SK-N-SH (cell line): ENCODE data around the gene MGME1. TPM values are rescaled to one million over a fixed set of nuclear protein-coding genes. Genes with fewer than 3 reads are reported as not detected.

ENCODE experiments used
- CTCF ChIA-PET: fragments of 300-600, 350-600 bp; formaldehyde crosslinking; extraction: SDS; loops from one replicate; lab custom pipeline; 2021; lab: Yijun Ruan, JAX
- POLR2A ChIA-PET: fragments of 350-600 bp; sonication (Branson Sonifier 250); formaldehyde crosslinking; extraction: SDS; loops from one replicate; lab custom pipeline; 2020; ENCODE audit warnings: antibody characterized with exemption, inconsistent platforms; lab: Yijun Ruan, JAX
- DNase-seq: peaks from one replicate; pipeline ENCODE4 v3.0.0; 2012
- H2AFZ ChIP-seq: fragments of 200-600 bp; sonication (generic); 2 replicates; pipeline ENCODE4 v1.8.1; 2016; ENCODE audit warnings: antibody characterized with exemption, mild to moderate bottlenecking, low read depth
- H3F3A ChIP-seq: fragments of 200-600 bp; sonication (generic); replicated peaks from 2 replicates; pipeline ENCODE3; 2016; ENCODE audit warnings: antibody characterized with exemption, mild to moderate bottlenecking; ENCODE audit not compliant: insufficient read depth
- H3K27ac ChIP-seq, 2 experiments: fragments of 200-500 bp in 1 of 2; fragments of 200-600 bp in 1 of 2; sonication (Bioruptor generic) in 1 of 2; sonication (generic), shearing (Covaris generic) in 1 of 2; 2 replicates each; pipeline versions ENCODE4 v1.5.1 to v1.6.1; 2014 to 2016; ENCODE audit warnings: low read depth in 2 of 2, inconsistent platforms in 1 of 2, low read length in 1 of 2, mild to moderate bottlenecking in 1 of 2, mixed read lengths in 1 of 2
- H3K27me3 ChIP-seq: fragments of 200-600 bp; sonication (generic), shearing (Covaris generic); 2 replicates; pipeline ENCODE4 v1.6.1; 2016; ENCODE audit warnings: mixed run types; ENCODE audit not compliant: insufficient read depth
- H3K36me3 ChIP-seq, 2 experiments: fragments of 200-500 bp in 1 of 2; fragments of 200-600 bp in 1 of 2; sonication (Bioruptor generic) in 1 of 2; sonication (generic) in 1 of 2; replicated peaks in 1 of 2; 2 replicates each; pipeline versions ENCODE3 to v1.5.1; 2014 to 2016; ENCODE audit warnings: low read length in 1 of 2, mild to moderate bottlenecking in 1 of 2; ENCODE audit not compliant: insufficient read depth in 2 of 2, control insufficient read depth in 1 of 2
- H3K4me1 ChIP-seq, 2 experiments: fragments of 200-500 bp in 1 of 2; fragments of 200-600 bp in 1 of 2; sonication (Bioruptor generic) in 1 of 2; sonication (generic), shearing (Covaris generic) in 1 of 2; 2 replicates each; pipeline versions ENCODE4 v1.5.1 to v1.6.1; 2014 to 2016; ENCODE audit warnings: low read depth in 1 of 2, low read length in 1 of 2, mixed run types in 1 of 2; ENCODE audit not compliant: insufficient read depth in 2 of 2, control insufficient read depth in 1 of 2
- H3K4me2 ChIP-seq: fragments of 200-600 bp; sonication (generic), shearing (Covaris generic); 2 replicates; pipeline ENCODE4 v1.6.1; 2017; ENCODE audit warnings: mixed run types
- H3K4me3 ChIP-seq, 2 experiments: fragments of 200-500 bp in 1 of 2; fragments of 200-600 bp in 1 of 2; sonication (Bioruptor generic) in 1 of 2; sonication (generic), shearing (Covaris generic) in 1 of 2; 2 replicates each; pipeline versions ENCODE4 v1.5.1 to v1.8.1; 2014 to 2016; ENCODE audit warnings: low read depth in 2 of 2, inconsistent platforms in 1 of 2, low read length in 1 of 2, mild to moderate bottlenecking in 1 of 2, mixed read lengths in 1 of 2, moderate library complexity in 1 of 2
- H3K79me2 ChIP-seq: fragments of 200-600 bp; sonication (generic); 2 replicates; pipeline ENCODE4 v1.8.1; 2017; ENCODE audit warnings: mild to moderate bottlenecking; ENCODE audit not compliant: insufficient read depth
- H3K9ac ChIP-seq: fragments of 200-600 bp; sonication (generic); 2 replicates; pipeline ENCODE4 v1.6.1; 2017; ENCODE audit warnings: mixed run types
- H3K9me2 ChIP-seq: fragments of 200-600 bp; sonication (generic); 2 replicates; pipeline ENCODE4 v1.6.1; 2017; ENCODE audit warnings: mixed run types
- H3K9me3 ChIP-seq: fragments of 200-600 bp; sonication (generic); 2 replicates; pipeline ENCODE4 v1.6.1; 2017; ENCODE audit warnings: mixed run types, mild to moderate bottlenecking, moderate library complexity
- H4K20me1 ChIP-seq: fragments of 200-600 bp; sonication (generic); 2 replicates; pipeline ENCODE4 v1.6.1; 2017; ENCODE audit warnings: mild to moderate bottlenecking, mixed run types; ENCODE audit not compliant: insufficient read depth
- ELF1 ChIP-seq: IDR thresholded peaks from 2 replicates; pipeline ENCODE4 v1.4.0; 2012
- EZH2phosphoT487 ChIP-seq: fragments of 200-600 bp; sonication (generic); IDR thresholded peaks from 2 replicates; pipeline ENCODE4 v1.6.1; 2017; ENCODE audit warnings: low read depth, mixed run types, mild to moderate bottlenecking, antibody characterized with exemption, moderate library complexity, borderline replicate concordance
- FOSL2 ChIP-seq: IDR thresholded peaks from 2 replicates; pipeline ENCODE4 v1.4.0; 2012; ENCODE audit warnings: low read depth, mild to moderate bottlenecking, moderate library complexity, borderline replicate concordance
- FOXM1 ChIP-seq: IDR thresholded peaks from 2 replicates; pipeline ENCODE4 v1.4.0; 2012; ENCODE audit warnings: low read depth, mild to moderate bottlenecking
- JUND ChIP-seq: IDR thresholded peaks from 2 replicates; pipeline ENCODE4 v1.4.0; 2012
- MAX ChIP-seq: IDR thresholded peaks from 2 replicates; pipeline ENCODE4 v1.4.0; 2012; ENCODE audit warnings: low read depth
- NRF1 ChIP-seq: IDR thresholded peaks from 2 replicates; pipeline ENCODE4 v1.6.1; 2012; ENCODE audit warnings: low read depth, mild to moderate bottlenecking, low read length
- PBX3 ChIP-seq: IDR thresholded peaks from 2 replicates; pipeline ENCODE4; 2012
- RAD21 ChIP-seq: IDR thresholded peaks from 2 replicates; pipeline ENCODE4 v1.6.1; 2012; ENCODE audit warnings: mild to moderate bottlenecking, low read length
- RCOR1 ChIP-seq: fragments of 150-350 bp; IDR thresholded peaks from 2 replicates; pipeline ENCODE4 v1.6.1; 2017; ENCODE audit warnings: antibody characterized with exemption, low read length
- RFX5 ChIP-seq: IDR thresholded peaks from 2 replicates; pipeline ENCODE4 v1.6.1; 2012; ENCODE audit warnings: mild to moderate bottlenecking, improper control_type of control experiment, low read length
- RXRA ChIP-seq: IDR thresholded peaks from 2 replicates; pipeline ENCODE4 v1.4.0; 2012; ENCODE audit warnings: low read depth, mild to moderate bottlenecking, borderline replicate concordance
- SIN3A ChIP-seq: IDR thresholded peaks from 2 replicates; pipeline ENCODE4 v1.6.1; 2012; ENCODE audit warnings: low read depth, mild to moderate bottlenecking, low read length, moderate library complexity, borderline replicate concordance
- TAF1 ChIP-seq: IDR thresholded peaks from 2 replicates; pipeline ENCODE4 v1.6.1; 2012; ENCODE audit warnings: low read depth, mild to moderate bottlenecking, low read length, moderate library complexity, borderline replicate concordance
- TEAD4 ChIP-seq: IDR thresholded peaks from 2 replicates; pipeline ENCODE4 v1.4.0; 2012; ENCODE audit warnings: mild to moderate bottlenecking, borderline replicate concordance; ENCODE audit not compliant: insufficient read depth
- USF1 ChIP-seq: IDR thresholded peaks from 2 replicates; pipeline ENCODE4 v1.4.0; 2012; ENCODE audit warnings: low read depth, borderline replicate concordance
- ZBTB33 ChIP-seq: IDR thresholded peaks from 2 replicates; pipeline ENCODE4 v1.4.0; 2012; ENCODE audit warnings: low read depth, borderline replicate concordance
- whole genome bisulfite sequencing: methylation state at CpG from one replicate; pipeline ENCODE4 v1.1.6; 2017; ENCODE audit warnings: low lambda C conversion rate; 5-methylcytosine and 5-hydroxymethylcytosine counted together
- polyA plus RNA-seq, 3 experiments: library from polyadenylated mRNA; depleted of rRNA; stranded (reverse); fragments of >200 nt; gene quantifications; 2 replicates each; pipeline ENCODE4 v1.2.3, GENCODE V29; 2012
- TF ChIP-seq, protein P1 (sequence below): fragments of 200-600 bp; sonication (generic); IDR thresholded peaks from 2 replicates; pipeline ENCODE4 v1.6.1; 2017; ENCODE audit warnings: antibody characterized with exemption, mild to moderate bottlenecking, moderate library complexity
- TF ChIP-seq, protein P2 (sequence below): IDR thresholded peaks from 2 replicates; pipeline ENCODE4 v1.6.1; 2012; ENCODE audit warnings: mild to moderate bottlenecking, low read depth, low read length, moderate library complexity

Gene MGME1
- polyA plus RNA-seq, 1 of the 3 experiments (the other 2 are of a cell fraction) = 7.9 TPM

DNA sequence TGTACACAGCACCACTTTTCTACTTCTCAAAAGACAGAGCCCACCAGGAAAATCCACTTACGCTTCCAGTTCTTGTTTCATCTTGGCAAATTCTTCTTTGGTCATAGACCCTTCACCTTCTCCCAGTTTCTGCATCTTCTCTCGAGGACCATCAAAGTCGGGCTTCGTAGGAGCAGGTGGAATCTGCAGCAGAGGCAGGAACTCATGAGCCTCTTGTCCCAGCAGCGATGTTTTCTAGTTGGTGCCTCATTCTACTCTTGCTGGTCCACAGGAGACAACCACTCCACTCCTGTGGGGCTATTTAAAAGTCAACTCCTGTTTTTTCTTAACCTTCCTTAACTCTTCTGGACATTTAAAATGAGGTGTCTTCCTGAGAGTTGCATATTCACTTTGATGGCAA is 14.9 kb upstream of the MGME1 start:
- no peaks in the 10 kb centered on the region for H3K9me2 ChIP-seq
- H3K27ac ChIP-seq = no peak overlapping the region
- WGBS = 97% methylated on average over 5 of the region's 5 CpGs
- H4K20me1 ChIP-seq = peaks cover 35% of the 10 kb centered on the region
- H3K9ac ChIP-seq = no peak overlapping the region
- H3K4me3 ChIP-seq = no peak overlapping the region
- POLR2A ChIA-PET = no interaction called here
- CTCF ChIA-PET = interaction anchor here (0.8 to 3.3 kb wide), 4 partner anchors 14 to 337 kb away, joined by 3 to 11 read pairs (median 6); partner anchors contain the start of gene SNX5
- H3K4me1 ChIP-seq = peaks cover 3 to 9% of the 10 kb centered on the region in 2 experiments; a peak in 3 of 4 replicates
- H3K79me2 ChIP-seq = peaks cover 89% of the 10 kb centered on the region
- H3K36me3 ChIP-seq = peaks cover 65 to 72% of the 10 kb centered on the region in 2 experiments
- DNase-seq = no peak
- H2AFZ ChIP-seq = no peak overlapping the region
- TF ChIP-seq, protein P1, sequence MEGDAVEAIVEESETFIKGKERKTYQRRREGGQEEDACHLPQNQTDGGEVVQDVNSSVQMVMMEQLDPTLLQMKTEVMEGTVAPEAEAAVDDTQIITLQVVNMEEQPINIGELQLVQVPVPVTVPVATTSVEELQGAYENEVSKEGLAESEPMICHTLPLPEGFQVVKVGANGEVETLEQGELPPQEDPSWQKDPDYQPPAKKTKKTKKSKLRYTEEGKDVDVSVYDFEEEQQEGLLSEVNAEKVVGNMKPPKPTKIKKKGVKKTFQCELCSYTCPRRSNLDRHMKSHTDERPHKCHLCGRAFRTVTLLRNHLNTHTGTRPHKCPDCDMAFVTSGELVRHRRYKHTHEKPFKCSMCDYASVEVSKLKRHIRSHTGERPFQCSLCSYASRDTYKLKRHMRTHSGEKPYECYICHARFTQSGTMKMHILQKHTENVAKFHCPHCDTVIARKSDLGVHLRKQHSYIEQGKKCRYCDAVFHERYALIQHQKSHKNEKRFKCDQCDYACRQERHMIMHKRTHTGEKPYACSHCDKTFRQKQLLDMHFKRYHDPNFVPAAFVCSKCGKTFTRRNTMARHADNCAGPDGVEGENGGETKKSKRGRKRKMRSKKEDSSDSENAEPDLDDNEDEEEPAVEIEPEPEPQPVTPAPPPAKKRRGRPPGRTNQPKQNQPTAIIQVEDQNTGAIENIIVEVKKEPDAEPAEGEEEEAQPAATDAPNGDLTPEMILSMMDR = no peak
- TF ChIP-seq MAX (no peak), RXRA (no peak), EZH2phosphoT487 (no peak), RFX5 (no peak), TAF1 (no peak), ELF1 (no peak), FOXM1 (no peak), RCOR1 (no peak), TEAD4 (no peak), JUND (no peak)
- TF ChIP-seq, protein P2, sequence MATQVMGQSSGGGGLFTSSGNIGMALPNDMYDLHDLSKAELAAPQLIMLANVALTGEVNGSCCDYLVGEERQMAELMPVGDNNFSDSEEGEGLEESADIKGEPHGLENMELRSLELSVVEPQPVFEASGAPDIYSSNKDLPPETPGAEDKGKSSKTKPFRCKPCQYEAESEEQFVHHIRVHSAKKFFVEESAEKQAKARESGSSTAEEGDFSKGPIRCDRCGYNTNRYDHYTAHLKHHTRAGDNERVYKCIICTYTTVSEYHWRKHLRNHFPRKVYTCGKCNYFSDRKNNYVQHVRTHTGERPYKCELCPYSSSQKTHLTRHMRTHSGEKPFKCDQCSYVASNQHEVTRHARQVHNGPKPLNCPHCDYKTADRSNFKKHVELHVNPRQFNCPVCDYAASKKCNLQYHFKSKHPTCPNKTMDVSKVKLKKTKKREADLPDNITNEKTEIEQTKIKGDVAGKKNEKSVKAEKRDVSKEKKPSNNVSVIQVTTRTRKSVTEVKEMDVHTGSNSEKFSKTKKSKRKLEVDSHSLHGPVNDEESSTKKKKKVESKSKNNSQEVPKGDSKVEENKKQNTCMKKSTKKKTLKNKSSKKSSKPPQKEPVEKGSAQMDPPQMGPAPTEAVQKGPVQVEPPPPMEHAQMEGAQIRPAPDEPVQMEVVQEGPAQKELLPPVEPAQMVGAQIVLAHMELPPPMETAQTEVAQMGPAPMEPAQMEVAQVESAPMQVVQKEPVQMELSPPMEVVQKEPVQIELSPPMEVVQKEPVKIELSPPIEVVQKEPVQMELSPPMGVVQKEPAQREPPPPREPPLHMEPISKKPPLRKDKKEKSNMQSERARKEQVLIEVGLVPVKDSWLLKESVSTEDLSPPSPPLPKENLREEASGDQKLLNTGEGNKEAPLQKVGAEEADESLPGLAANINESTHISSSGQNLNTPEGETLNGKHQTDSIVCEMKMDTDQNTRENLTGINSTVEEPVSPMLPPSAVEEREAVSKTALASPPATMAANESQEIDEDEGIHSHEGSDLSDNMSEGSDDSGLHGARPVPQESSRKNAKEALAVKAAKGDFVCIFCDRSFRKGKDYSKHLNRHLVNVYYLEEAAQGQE = no peak
- peaks cover 9% of the 10 kb centered on the region for H3F3A ChIP-seq
- no peak overlapping the region for H3K4me2 ChIP-seq
- H3K9me3 ChIP-seq = no peaks in the 10 kb centered on the region
- H3K27me3 ChIP-seq = no peaks in the 10 kb centered on the region

- CTCF ChIA-PET = interaction anchor here (1.3 to 3.3 kb wide), 4 partner anchors 12 to 450 kb away, joined by 4 to 11 read pairs (median 4); partner anchors contain the start of gene SNX5
- H3K27ac ChIP-seq = no peak overlapping the region
- H3K27me3 ChIP-seq = no peaks in the 10 kb centered on the region
- no peak for DNase-seq
- H3K36me3 ChIP-seq = peaks cover 51 to 58% of the 10 kb centered on the region in 2 experiments
- no peak overlapping the region for H2AFZ ChIP-seq
- H4K20me1 ChIP-seq = peaks cover 49% of the 10 kb centered on the region
- no peaks in the 10 kb centered on the region for H3K9me3 ChIP-seq
- H3K4me1 ChIP-seq = peaks cover 9 to 10% of the 10 kb centered on the region in 2 experiments; a peak in 3 of 4 replicates
- H3F3A ChIP-seq = peaks cover 5% of the 10 kb centered on the region
- H3K9ac ChIP-seq = no peak overlapping the region
- no peak overlapping the region for H3K4me2 ChIP-seq
- POLR2A ChIA-PET = no interaction called here
- no peaks in the 10 kb centered on the region for H3K9me2 ChIP-seq
- 74% methylated on average over 3 of the region's 3 CpGs for WGBS
- H3K79me2 ChIP-seq = peaks cover 96% of the 10 kb centered on the region
- H3K4me3 ChIP-seq = no peak overlapping the region
- no peak for TF ChIP-seq SIN3A
- no peak for TF ChIP-seq PBX3
- no peak for TF ChIP-seq NRF1
- no peak for TF ChIP-seq USF1
- no peak for TF ChIP-seq FOSL2
- TF ChIP-seq RAD21 = no peak
- no peak for TF ChIP-seq RCOR1
- no peak for TF ChIP-seq ZBTB33
These were observed 13.5 kb upstream of the MGME1 start for GRCh38 chr20:17955302-17955701.
